ENCODE data around the gene PEX16.

The PEX16 gene

DNA sequence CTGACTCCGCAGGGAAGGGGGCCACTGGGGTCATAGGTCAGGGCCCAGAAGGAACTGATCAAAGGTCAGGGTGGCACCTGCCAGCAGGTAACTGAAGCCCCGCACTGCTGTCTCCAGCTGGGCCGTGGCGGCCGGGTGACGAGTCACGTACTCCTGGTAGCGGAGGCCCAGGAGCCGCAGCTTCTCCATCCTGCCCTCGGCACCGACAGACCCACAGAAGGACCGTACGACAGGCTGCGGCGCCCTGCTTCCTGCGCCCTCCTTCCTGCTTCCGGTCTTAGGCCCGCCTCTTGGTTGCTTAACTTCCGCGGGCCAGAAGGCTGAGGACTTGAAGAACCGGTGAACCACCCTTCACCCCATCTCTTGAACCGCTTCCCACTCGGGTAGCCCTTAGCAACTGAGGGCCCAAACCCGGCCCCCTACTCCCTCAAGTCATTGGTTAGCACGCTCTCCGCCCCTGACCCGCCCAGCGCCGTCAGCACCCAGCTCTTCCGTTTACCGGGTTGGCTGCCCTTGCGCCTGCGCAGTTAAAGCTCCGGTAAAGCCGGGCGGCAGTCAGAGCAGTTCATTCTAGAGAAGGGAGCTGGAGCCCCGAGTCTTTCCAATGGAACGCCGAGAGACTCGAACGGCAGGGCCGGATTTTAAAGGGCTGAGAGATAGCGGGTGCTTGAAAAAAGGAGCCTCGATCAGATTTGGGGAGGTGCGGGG is at the start of gene PEX16:
Gene PEX16 (minus strand): TSS at position 255 of the 708 bp plus-strand sequence. CDS start 66 bp downstream, at position 189.
- DNase-seq: peak; percentile 90 to 97

DNA sequence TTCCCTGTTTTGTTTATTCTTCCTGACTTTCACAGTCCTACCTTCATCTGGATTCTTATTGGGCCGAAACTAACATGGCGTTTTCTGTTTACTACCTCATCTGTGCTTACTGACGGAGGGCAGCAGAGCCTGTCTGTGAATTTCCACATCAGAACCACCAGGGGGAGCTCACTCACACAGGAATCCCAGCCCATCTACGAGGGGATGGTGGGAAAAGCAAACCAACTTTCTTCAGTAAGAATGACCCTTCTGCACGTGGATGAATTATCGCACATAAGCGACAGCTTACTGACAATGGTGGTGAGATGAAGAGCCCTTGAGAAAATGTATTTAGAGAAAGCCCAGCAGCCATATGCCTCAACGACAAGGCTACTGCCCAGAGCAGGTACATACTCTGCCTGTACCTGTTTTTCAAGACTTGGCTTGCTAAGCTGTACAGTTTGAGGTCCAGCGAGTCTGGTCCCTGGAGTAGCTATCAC is 47.3 kb upstream of the PEX16 start:
- DNase-seq: peak; percentile 23 to 50

DNA sequence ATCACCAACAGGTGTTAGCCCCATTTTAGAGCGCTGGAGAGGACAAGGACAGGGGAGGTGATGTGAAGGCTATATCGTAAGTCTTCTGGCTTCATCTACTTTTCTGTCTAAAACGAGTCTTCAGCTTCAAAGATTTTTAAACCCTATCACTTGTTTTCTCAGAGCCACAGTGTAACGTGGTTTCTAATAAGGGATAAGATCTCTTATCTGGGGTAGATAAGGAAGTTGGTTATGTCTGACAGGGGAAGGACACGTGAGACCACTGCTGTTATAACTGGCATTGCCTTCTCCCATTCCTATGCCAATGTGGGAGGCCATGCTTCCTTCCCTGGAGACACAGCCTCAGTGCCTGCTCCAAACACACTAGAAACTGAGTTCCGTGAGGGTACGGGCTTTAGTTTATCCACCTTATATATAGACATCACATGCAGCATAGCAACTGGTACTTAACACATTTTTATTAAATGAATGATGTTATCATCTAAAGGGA is 44.1 kb upstream of the PEX16 start:
- no peak for DNase-seq

DNA sequence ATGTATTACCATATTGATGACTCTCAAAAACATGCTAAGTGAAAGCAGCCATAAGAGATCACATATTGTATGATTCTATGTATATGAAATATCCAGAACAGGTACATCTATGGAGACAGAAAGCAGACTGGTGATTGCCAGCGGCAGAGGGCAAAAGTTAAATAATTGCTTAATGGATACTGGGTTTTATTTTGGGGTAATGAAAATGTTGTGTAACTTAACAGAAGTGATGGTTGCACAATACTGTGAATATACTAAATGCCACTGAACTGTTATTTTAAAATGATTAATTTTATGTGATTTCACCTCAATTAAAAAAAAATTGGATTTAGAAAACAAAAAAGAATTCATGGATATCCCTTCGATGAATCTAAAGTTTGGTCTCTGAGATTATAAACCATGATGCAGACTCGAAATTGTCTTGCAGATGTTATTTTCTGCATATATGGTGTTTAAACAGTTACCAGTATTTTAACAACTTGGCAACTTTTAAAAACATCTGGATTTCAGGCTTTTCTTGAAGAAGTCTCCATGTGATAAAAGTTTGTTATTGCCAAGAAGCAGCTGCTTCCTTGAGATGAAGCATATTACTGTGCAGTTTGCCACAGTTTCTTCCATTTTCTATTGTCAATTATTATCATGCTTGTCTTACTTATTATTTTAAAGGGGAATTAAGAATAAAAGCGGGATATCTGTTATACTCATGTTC is 42.9 kb upstream of the PEX16 start:
- DNase-seq: no peak

DNA sequence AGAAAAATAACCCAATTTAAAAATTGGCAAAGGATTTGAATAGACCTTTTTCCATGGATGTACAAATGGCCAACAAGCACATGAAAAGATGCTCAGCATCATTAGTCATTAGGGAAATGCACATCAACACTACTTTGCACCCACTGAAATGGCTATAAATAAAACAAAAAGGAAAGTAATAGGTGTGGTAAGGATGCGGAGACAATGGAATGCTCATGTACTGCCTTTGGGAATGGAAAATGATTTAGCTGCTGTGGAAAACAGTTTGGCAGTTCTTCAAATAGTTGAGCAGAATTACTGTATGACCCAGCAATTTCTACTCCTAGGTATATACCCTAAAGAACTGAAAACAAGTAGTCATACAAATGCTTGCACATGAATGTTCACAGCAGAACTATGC is 42.2 kb upstream of the PEX16 start:
- no peak for DNase-seq

DNA sequence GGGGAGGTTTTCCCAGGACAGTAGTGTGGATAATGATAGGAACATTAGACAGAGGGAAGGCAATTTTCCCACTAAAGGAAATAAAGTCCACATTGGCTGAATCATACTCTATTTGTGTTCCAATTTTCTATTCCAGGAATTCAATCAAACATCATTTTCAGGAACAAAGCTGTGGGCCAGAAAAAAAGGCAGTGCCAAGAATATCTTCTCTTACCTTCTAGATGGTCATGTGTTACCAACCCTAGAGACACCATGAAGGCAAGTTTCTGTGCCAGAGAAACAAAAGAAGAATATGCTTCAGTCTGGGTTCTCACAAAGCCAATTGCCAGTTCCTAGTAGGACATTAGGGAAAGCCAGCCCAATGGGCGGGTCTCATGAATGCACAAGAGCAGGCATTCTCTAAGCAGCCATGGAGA is 32.3 kb upstream of the PEX16 start:
- DNase-seq: no peak

DNA sequence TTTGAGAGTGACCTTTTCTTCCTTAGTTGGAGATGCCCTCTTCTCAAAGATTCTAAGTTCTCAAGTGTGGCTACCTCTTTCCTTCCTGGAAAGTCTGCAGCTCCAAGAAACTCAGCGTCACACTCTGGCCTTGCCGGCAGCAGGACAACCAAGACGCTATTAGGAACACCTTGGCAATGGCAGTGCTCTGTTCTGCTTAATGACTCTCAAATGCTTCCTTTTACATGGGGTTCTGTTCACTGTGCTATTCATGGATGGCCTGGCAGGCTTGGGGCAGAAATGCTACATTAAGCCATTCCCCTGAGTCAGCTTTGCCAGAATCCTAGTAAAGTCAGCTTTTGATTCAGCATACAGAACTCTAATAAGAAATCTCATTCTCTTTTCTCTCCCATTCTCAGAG is 30.7 kb upstream of the PEX16 start:
- DNase-seq: no peak

DNA sequence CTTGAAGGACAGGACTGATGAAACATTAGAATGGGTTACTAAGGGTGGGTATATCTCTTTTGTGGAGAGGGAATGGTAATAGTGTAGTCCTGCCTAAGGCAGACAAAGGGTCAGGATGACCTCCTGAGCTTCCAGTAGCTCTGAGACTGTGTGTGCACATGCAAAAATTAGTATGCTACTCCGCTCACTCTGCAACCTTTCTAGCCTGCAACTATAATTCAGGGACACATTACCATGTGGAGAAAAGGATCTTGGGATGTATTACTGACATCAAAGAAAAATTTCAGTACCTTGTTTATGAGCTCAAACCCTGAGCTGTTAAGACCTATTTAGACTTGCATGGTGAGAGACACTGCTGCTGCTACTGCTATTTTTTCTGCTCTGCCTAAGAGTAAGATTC is 30.2 kb upstream of the PEX16 start:
- DNase-seq: no peak

DNA sequence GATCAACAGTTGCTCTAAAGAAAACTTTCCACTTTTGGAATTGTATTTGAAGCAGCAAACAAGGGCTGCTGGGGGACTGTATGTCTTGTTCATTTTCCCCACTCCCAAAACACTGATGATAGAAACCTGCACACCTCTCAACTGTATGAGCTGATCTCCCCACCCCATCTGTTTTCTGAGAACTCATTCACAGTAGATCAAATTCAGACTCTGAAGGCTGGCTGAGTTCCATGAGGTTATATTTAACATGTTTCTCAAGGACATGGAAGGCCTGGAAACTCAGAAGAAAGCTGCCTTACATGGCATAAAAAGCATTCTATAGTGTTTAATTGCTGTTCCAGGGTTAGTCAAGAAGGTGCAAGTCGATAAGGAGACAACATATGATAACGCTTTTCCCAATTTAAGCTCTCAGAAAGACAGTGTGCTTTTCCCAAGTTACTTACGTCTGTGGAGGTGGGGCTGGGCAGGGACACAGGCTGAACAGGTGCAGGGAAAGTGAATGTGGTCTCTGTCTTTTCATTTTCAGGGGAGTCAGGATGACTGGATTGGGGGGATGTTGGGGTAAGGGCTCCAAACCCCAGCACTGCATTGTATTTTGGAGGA is 27.8 kb upstream of the PEX16 start:
- no peak for DNase-seq

DNA sequence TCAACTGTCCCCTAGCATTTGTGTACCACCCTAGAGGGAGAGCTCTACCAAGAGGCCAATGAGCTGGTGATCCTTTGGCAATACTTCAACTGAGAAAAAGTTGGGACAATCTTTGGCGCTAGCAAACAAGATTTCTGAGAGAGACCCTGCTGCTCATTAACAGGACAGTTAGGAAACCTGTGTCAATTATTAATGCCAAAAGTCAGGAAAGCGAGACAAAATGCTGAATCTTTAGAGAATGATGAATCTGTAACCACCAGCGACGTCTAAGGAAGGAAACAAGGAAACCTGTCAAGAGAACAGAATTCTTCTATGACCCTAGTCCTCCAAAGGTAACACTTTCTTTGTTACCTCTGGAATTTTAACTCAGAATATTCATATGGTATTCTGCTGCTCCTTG is 24.7 kb upstream of the PEX16 start:
- DNase-seq: no peak

DNA sequence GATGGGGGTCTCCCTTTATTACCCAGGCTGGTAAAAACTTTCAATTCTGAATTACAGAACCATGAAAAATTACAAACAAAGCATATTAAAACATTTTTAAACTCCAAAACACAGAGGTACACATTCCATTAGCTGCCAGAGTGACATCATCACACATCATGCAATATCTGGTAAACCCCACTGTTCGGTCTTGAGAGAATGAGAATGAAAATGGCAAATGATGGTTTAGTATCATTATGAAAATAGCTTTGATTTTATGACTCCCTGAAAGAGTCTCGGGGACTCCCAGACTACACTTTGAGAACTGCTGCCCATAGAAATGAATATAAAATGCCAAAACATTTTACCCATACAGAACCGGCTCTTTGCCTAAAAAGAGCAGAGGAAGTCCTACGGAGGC is 23.6 kb upstream of the PEX16 start:
- no peak for DNase-seq

DNA sequence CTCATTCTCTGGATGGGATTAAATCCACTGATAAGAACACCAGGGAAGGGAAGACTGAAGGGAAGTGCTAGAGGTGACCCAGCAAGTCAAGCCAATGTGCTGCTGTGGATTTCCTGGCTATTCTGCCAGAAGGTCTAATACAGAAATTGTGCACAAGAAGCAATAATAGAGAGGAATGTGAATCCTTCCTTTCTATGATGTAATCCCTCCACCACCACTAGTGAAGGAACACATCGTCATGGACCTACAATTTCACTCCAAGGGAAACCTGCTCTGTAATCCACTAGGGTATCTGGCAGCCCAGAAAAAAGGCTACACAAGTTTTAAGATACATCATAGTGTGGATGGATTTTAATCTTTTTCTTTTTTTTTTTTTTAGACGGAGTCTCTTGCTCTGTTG is 22.2 kb upstream of the PEX16 start:
- no peak for DNase-seq

DNA sequence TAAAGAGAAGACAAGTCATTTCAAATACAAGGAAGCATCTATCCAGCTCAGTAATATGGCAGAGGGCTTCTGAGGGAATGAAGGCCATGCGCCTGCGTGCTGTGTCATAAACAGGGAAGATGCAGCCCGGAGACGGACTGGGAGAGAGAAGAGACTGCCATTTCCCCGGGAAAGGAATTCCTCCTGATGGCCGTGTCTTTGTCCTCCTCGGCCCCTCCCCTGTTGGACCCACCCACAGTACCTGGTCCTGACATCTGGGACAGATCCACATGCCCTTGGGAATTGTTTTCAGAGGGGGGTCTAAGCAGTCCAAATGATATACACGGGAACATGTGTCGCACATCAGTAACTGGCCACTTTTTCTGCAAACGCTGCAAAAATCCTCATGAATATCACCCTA is 20.2 kb upstream of the PEX16 start:
- no peak for DNase-seq

DNA sequence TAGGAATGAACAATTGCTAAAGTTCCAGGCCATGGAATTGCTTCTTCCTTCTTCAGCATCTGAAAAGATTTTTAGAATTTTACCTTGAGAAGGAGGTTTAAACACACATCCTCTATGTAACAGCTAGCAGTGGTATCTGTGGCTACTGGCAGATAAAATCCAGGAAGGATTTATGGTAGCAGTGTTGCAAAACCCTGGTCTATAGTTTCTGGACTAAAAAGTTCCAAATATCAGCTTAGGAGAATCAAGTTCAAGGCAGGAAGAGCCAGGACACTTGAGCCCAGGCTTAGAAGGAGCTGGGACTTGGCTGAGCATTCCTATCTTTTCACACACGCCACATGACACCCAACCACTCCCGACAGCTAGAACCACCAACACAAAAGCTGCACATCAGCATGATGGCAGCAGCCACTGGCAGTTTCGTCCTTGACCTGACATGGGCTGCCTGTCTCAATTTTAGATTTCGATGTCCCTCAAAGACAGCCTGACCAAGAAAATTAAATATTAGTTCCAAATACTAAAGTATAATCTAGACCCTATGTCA is 18.9 kb upstream of the PEX16 start:
- DNase-seq: no peak

DNA sequence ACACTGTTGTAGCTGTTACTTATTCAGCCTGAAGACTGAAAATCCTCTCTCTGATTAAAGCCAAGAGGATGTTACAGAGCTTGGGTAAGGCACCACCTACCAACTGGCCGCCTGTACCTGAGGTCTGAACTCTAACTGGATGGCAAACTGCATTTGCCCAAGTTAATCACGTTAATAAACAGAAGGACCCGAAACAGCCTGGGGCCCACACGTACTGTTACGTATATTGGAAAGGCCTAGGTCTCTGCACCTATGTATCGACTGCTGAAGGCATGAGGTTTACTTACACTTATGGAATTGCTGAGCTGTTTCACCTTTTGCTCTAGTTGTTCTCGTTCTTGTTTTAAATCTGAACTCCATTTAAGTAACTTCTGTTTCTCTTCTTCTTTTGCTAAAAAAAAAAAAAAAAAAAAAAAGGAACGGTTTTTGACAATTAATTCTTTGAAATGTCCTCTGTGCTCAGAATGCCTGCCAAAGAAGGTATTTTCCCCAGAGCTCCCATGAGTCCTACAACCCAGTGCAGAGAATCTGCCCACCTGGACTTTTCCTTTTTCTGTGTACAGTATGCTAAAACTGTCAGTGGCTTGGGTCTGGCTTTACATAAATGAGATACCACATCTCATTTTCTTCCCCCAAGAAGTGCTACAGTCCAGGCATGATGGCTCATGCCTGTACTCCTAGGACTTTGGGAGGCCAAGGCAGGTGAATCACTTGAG is 17.8 kb upstream of the PEX16 start:
- DNase-seq: no peak

DNA sequence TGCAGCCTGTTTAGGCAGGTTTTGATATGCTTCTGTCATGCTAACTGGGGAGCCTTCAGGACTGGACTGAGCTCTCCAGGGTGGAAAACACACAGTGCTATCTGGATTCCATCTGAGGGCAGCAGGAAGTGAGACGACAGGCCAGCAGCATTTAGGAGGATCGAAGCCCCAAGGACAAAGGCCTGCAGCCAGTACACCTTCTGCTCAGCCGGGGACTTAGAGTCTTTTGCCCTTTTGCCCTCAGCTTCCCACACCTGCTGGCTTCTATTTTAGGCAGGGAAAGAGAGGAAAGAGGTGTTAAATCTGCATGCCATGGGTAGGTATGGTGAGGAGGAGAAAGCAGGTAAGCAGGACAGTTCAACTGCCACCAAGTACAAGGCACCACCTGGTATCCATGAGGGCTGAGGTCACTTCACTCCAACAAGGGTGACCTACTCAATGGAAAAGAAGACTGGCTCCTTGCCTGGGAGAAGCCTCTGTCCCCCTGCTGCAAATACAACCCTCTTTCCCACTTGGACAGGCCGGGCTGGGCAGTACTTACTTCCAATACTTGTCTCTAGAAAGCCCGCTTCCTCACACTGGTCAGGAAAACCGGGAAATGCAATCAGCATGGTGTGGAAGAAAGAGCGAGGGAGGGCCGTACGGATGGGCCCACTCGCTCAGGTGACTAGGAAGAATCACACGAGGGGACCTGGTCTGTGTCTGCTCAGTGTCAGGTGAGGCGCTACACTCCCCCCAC is 17.1 kb upstream of the PEX16 start:
- no peak for DNase-seq

DNA sequence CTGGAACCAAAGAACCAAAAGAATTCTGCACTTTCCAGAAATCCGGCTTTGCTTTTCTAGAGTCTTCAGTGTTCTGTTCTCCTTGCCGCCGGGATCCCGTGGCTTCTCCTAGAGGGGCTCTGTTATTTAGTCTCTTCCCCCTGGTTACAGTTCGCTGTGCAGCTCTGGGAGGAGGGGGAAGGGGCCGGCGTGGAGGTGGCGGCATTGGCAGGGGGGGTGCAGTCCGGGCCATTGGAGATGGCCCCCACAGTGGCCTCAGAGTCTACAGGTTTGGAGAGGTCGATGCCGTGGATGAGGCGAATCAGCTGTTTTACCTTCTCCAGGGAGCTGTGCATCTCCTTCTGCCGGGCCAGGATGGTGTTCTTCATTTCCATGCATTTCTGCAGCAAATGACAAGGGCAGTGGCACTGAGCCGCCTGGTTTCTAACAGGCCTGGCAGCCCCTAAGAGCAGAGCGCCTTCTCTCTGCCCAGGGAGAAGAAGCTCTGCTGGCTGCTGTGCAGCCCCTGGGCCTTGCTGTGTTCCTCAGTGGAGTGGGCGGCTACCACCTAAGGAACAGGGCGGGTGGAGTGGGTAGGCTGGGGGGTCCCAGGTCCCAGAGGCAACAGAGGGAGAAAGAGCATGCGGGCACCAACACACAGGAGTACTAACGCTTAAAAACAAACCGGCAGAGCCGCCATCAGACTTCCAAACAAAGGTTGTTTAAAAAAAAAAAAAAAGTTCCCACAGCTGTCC is 16.3 kb upstream of the PEX16 start:
- no peak for DNase-seq

DNA sequence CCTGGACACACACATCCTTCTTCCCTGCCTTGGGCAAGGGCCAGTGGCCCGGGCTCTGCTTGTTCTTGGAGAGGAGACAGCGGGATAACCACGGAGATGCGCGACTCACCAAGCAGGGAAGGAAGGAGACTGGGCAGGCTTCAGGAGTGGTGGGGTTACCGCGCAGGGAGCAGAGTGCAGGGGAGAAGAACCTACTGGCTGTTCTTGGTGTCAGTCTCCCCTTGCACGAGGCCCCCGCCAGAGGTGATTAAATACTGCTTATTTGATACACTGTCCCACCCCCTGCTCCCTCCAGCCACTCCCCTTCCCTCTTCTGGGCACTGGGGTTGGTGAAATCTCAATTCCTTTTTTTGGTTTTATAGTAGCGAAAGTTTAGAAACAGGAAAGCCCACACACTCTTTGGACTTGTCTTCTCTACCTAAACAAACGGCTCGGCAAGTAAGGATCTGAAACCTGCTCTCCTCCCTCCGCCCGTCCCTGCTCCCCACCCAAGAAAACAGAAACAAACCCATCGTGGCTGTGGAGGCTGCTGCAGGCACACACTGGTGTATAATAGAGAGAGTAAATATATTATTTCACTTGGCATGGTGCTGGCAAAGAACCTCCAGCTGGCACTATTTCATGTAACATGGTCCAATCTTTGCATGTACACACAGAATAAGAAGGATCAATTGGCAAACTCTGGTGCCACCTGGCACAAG is 15.6 kb upstream of the PEX16 start:
- no peak for DNase-seq

DNA sequence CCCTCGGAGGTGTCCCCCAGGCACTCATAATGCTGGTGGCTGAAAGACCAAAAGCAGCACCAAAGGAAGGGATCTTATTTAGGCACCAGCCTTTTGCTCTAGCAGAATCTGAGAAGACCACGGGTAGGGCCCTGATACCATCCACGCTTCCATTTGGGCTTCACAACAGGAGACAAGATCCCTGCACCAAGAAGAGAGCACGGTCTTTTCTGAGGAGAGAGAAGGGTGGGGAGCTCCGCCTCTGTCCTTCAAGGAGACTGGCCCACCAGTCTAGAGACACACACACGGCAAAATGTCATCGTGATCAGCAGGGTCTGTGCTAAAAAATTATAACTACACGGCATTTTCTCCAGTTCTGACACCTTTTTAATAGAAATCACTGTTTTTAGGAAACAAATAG is 14.5 kb upstream of the PEX16 start:
- DNase-seq: no peak

DNA sequence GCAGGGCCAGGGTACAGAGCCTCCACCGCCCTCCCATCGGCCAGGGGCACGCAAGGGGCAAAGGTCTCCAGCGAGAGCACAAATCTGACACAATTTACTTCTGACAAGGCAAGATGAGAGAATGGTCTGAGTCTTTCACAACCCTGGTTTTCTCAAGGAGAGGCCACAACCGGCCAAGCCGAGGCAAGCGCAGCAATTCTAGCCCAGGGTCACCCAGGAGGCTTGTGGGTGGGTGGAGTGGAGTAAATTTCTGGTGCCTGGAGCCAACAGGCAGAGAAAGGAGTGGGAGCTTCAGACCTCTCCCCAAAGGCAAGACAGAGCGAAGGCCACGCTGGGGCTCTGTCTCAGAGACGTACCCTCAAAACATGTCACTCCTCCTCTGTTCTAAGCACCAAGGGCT is 14.1 kb upstream of the PEX16 start:
- no peak for DNase-seq
